Astrocyte (in vitro differentiated cells and primary cell): ENCODE measurements around the gene CPLX3.

Experiments
- EZH2 ChIP-seq: IDR thresholded peaks from 2 replicates; pipeline ENCODE4 v1.6.1; 2012; ENCODE audit warnings: mild to moderate bottlenecking, low read length, inconsistent platforms; ENCODE audit not compliant: insufficient read depth
- TF ChIP-seq, protein P1 (sequence below): IDR thresholded peaks from 2 replicates; pipeline ENCODE4 v1.5.1; 2011; ENCODE audit warnings: low read depth, mild to moderate bottlenecking, inconsistent platforms, low read length, moderate library complexity; ENCODE audit not compliant: insufficient read depth

DNA sequence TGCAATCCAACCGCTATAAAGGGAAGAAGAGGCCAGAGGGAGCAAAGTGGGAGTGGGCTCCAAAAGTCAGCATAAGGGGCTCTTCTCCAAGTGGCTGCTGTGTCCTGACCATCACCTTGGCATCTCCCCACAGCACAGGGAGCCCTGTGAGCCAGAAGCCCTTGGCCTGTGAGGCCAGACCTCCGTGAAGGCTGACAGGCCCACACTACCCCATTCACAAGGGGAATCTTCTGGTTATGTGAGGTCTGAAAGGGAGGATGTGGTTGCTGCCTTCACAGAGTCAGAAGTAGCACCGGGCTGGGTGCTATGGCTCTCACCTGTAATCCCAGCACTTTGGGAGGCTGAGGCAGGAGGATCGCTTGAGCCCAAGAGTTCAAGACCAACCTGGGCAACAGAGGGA, 19.2 kb downstream of the CPLX3 start:
- TF ChIP-seq, protein P1, sequence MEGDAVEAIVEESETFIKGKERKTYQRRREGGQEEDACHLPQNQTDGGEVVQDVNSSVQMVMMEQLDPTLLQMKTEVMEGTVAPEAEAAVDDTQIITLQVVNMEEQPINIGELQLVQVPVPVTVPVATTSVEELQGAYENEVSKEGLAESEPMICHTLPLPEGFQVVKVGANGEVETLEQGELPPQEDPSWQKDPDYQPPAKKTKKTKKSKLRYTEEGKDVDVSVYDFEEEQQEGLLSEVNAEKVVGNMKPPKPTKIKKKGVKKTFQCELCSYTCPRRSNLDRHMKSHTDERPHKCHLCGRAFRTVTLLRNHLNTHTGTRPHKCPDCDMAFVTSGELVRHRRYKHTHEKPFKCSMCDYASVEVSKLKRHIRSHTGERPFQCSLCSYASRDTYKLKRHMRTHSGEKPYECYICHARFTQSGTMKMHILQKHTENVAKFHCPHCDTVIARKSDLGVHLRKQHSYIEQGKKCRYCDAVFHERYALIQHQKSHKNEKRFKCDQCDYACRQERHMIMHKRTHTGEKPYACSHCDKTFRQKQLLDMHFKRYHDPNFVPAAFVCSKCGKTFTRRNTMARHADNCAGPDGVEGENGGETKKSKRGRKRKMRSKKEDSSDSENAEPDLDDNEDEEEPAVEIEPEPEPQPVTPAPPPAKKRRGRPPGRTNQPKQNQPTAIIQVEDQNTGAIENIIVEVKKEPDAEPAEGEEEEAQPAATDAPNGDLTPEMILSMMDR, result no peak
- no peak for TF ChIP-seq EZH2
